GM21717 (cell line): ENCODE data around the gene ANO8.
"Not testable (repeated sequence)": the region's sequence is repeated elsewhere in the genome, so short reads cannot be mapped to it uniquely, and the experiment has no call there.

Source experiments
- ATAC-seq: cut with Tn5 transposase; IDR thresholded peaks from one replicate; pipeline ENCODE4 v1.9.1; 2021; ENCODE audit warnings: mild to moderate bottlenecking, moderate library complexity; ENCODE audit not compliant: unreplicated experiment

ANO8 gene

GRCh38 chr19:17312189-17313113 lies 22.2 kb downstream of the ANO8 start:
- ATAC-seq: no peak

GRCh38 chr19:17311455-17312188 lies 23.0 kb downstream of the ANO8 start:
- ATAC-seq: no peak

DNA sequence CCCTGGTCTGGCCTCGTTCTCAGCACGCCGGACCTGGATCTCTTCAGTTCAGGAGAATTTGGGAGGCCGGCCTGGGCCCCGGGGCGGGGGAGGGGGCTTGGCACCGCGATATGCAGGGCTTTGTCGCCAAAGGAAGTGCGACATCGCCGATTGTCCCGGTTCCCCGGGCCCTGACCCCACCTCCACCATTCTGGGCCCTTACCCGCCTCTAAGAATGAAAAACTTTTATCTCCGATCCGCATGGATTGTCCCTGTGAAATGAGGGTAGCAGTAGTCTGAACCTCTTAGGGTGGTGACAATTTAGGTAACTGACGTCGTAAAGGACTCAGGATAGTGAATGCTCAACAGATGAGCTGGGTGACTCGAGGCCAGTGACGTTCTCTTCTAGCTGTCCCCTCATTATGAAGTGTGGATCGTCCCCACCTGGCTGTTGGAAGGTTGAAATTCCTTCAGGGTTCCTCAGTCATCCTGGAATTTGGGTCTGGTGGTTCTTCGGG lies 24.6 kb downstream of the ANO8 start:
- ATAC-seq: no peak

- ATAC-seq: peak; percentile 50
Observed at GRCh38 chr19:17309198-17309964, 25.3 kb downstream of the ANO8 start, which contains the start of gene DDA1. TSS of gene DDA1 (plus strand) at chr19:17309563. CDS start at chr19:17309655, 92 bp downstream.

- ATAC-seq: no peak
Observed at GRCh38 chr19:17307876-17308377, 26.7 kb downstream of the ANO8 start.

DNA sequence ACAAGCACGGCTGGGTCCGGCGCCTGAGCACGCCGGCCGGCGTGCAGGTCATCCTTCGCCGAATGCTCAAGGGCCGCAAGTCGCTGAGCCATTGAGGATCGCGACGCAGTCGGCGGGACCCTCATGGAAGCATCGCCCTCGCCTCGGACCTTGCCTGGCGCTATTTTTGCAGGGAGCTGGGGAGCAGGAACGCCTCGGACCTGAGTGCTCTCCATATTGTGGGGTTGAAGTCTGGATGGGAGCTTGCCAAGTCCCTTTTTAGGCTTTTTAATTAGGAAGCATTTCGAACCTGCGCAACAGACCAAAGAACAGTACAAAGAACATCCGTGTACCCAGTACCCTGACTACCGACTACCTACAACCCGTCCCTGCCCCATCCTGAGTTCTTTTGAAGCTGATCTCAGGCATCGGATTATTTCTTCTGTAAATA lies 28.4 kb downstream of the ANO8 start:
- ATAC-seq: no peak

DNA sequence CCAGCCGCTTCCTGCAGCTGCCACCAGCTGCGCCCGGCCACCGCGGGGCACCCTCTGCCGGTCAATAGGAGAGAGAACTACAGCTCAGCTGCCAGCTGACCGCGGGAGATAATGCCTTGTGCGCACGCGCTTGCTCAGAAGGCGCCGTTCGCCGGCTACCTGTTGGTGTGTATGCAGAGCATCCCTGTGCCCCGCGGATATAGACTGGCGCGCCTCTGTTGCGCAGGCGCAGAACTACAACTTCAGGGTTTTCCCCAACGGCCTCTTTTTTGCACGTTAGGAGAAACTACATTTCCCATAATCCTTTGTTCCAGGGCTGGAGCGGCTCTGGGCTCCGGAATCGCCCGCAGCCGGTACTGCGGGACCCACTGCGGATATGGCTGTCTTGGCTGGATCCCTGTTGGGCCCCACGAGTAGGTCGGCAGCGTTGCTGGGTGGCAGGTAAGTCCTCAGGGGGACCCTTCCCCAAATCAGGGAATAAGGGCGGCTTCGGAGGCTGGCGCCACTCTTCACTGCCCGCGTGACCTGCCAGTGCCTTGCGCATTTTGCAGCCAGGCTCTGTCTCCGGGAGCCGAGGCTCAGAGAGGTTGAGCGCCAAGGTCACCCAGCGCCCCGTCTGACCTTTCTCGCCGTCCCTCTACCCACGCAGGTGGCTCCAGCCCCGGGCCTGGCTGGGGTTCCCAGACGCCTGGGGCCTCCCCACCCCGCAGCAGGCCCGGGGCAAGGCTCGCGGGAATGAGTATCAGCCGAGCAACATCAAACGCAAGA lies 29.0 kb downstream of the ANO8 start, which contains the start of gene MRPL34:
MRPL34 (plus strand) TSS at position 356 of the 768 bp plus-strand sequence; CDS start at position 377, 21 bp downstream.
- peak; percentile 46 for ATAC-seq

GRCh38 chr19:17305216-17305516 lies 29.5 kb downstream of the ANO8 start:
- ATAC-seq: no peak

- ATAC-seq: no peak
Observed at GRCh38 chr19:17304386-17305215, 30.1 kb downstream of the ANO8 start.

DNA sequence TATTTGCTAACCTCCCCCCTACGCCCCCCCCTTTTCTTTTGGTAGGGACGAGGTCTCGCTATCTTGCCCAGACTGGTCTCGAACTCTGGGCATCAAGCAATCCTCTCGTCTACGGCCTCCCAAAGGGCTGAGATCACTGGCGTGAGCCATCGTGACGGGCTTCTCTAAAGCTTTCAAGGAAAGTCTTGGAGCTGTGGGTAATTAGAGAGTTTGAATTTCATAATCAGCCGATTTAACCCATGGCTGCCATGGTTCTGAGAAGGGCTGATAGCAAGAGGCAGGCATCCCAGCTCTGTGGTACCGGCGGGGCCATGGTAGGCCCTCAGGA lies 30.8 kb downstream of the ANO8 start:
- ATAC-seq: no peak

GRCh38 chr19:17303167-17303939 lies 31.3 kb downstream of the ANO8 start, which contains the start of gene ABHD8:
TSS of gene ABHD8 (minus strand) at chr19:17303425. CDS start at chr19:17301616, 1,809 bp downstream.
- peak; percentile 44 for ATAC-seq

DNA sequence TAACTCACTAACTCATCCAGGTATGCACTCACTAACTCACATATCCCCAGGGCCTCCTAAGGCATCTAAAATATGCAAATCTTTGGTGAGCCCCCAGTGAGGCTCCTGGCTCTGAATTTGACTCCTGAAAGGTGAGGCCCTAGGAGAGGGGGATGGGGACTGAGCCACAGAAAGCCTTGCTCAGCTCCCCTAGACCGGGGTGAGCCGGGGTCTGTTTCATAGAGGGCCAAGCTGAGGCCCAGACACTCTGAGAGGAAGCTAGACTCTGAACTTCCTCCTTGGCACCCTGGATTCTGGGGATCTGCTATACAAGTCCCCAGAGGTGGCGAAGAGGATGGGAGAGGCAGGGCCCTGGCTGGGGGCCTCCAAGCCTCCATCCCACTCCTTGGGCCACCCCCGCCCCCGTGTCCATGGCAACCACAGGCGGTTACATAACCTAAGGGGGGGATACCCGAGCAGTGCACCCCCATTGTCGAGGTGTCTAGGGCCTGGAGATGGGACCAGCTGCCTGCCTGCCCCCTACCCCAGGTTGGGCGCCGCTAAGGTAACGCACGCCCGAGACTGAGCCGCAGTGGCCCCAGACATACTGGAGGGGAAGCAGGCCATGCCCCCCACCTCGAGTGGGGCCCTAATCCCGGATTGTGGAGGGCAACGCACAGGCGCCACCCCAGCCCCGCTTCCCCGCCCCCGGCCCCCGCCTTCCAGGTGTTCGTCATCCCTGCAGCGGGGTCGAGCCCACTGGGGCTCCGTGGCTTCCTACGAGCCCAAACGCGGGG lies 32.1 kb downstream of the ANO8 start:
- no peak for ATAC-seq

DNA sequence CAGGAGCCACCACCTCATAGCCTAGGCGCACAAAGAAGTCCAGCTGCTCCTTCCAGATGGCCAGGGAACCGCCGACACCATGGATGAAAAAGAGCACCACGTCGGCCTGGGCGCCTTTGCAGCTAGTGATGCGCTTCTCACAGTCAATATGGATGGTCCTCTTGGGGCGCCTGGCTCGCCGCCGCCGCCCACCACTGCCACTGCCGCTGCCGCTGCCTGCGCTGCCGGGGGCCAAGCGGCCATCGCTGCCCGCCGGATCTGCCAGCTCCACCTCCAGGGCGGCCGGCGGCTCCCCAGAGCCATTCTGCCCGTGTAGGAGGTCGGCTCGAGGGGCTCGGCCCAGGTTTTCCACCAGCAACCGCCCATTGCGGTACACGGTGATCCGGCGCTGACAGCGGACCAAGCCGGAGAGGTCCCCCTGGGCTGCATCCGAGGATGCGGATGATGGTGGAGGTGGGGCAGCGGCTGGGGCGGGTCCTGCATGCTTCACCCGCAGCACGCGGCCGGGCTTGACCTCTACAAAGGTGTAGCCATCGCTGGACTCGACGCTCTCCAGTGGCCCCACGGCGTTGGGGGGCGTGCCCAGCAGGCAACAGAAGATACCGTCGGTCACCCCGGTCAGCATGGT lies 33.5 kb downstream of the ANO8 start:
- no peak for ATAC-seq

GRCh38 chr19:17296976-17297375 lies 37.7 kb downstream of the ANO8 start:
- ATAC-seq: no peak

DNA sequence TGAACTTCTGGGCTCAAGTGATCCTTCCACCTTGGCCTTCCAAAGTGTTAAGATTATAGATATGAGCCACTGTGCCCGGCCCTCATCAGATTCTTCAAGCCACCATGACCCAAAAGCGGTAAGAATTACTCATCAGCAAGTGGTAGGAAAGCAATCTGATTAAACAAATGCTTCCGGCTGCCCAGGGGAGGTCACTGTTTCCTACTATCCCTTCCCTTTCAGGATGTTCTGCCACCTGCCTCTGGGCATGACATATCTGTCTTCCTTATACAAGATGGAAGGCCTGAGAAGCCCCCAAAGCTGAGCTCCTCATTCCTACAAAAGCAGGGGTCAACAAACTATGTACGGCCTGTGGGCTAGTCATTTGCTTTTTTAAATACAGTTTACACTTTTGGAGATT lies 38.4 kb downstream of the ANO8 start:
- ATAC-seq: no peak

DNA sequence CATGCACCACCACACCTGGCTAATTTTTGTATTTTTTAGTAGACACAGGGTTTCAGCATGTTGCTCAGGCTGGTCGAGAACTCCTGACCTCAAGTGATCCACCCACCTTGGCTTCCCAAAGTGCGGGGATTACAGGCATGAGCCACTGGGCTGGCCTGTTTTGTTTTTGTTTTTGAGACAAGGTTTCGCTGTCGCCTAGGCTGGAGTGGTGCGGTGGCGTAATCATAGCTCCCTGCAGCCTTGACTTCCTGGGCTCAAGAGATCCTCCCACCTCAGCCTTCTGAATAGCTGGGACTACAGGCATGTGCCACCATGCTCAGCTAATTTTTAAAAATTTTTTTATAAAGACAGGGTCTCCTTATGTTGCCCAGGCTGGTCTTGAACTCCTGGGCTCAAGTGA lies 39.1 kb downstream of the ANO8 start:
- not testable (repeated sequence) for ATAC-seq
